Mesenchymal stem cell (in vitro differentiated cells and primary cell): ENCODE measurements around the gene COL23A1.

Experiments used
- DNase-seq: peaks from one replicate; pipeline ENCODE4 v3.0.0-alpha.2; 2013
- H2AFZ ChIP-seq: one replicate; pipeline ENCODE4 v1.6.1; 2013; ENCODE audit warnings: low read depth, mild to moderate bottlenecking, control low read depth, inconsistent platforms, low read length, moderate library complexity
- H2AK5ac ChIP-seq: 2 replicates; pipeline ENCODE4 v1.6.1; 2013; ENCODE audit warnings: low read length, moderate library complexity, mild to moderate bottlenecking, inconsistent platforms; ENCODE audit not compliant: severe bottlenecking
- H2BK120ac ChIP-seq: one replicate; pipeline ENCODE4 v1.6.1; 2013; ENCODE audit warnings: low read depth, mild to moderate bottlenecking, inconsistent platforms, low read length, moderate library complexity
- H2BK12ac ChIP-seq, 2 experiments: one replicate each; pipeline ENCODE4 v1.6.1; 2013; ENCODE audit warnings: inconsistent platforms in 2 of 2, low read length in 2 of 2, mild to moderate bottlenecking in 2 of 2, moderate library complexity in 2 of 2, control low read depth in 1 of 2
- H2BK15ac ChIP-seq: one replicate; pipeline ENCODE4 v1.6.1; 2013; ENCODE audit warnings: mild to moderate bottlenecking, low read depth, inconsistent platforms; ENCODE audit not compliant: poor library complexity, severe bottlenecking
- H2BK5ac ChIP-seq: 2 replicates; pipeline ENCODE4 v1.6.1; 2013; ENCODE audit warnings: low read depth, mild to moderate bottlenecking, low read length, control low read depth, inconsistent platforms; ENCODE audit not compliant: poor library complexity, severe bottlenecking
- H3K14ac ChIP-seq, 2 experiments: one replicate each; pipeline ENCODE4 v1.6.1; 2013; ENCODE audit warnings: inconsistent platforms in 2 of 2, low read length in 2 of 2, control low read depth in 1 of 2, mild to moderate bottlenecking in 1 of 2, moderate library complexity in 1 of 2
- H3K18ac ChIP-seq, 2 experiments: one replicate each; pipeline ENCODE4 v1.6.1; 2013; ENCODE audit warnings: inconsistent platforms in 2 of 2, low read length in 2 of 2, control low read depth in 1 of 2, low read depth in 1 of 2, mild to moderate bottlenecking in 1 of 2
- H3K23ac ChIP-seq, 2 experiments: one replicate each; pipeline ENCODE4 v1.6.1; 2013; ENCODE audit warnings: inconsistent platforms in 2 of 2, low read length in 2 of 2, mild to moderate bottlenecking in 2 of 2, moderate library complexity in 2 of 2, control low read depth in 1 of 2
- H3K27ac ChIP-seq: 2 replicates; pipeline ENCODE4 v1.5.1; 2013; ENCODE audit warnings: mild to moderate bottlenecking, moderate library complexity, low read length, control low read depth, inconsistent platforms; ENCODE audit not compliant: poor library complexity, severe bottlenecking
- H3K27me3 ChIP-seq, 2 experiments: 2 replicates each; pipeline versions ENCODE4 v1.6.1 to v1.7.0; 2013; ENCODE audit warnings: low read length in 2 of 2, mild to moderate bottlenecking in 2 of 2, moderate library complexity in 2 of 2, control low read depth in 1 of 2, inconsistent platforms in 1 of 2; ENCODE audit not compliant: control insufficient read depth in 1 of 2, insufficient read depth in 1 of 2
- H3K36me3 ChIP-seq, 2 experiments: 2 replicates each; pipeline versions ENCODE4 v1.6.1 to v1.7.0; 2013; ENCODE audit warnings: low read length in 2 of 2, control low read depth in 1 of 2, inconsistent platforms in 1 of 2, low read depth in 1 of 2, mild to moderate bottlenecking in 1 of 2; ENCODE audit not compliant: insufficient read depth in 2 of 2, control insufficient read depth in 1 of 2
- H3K4ac ChIP-seq, 2 experiments: one replicate each; pipeline ENCODE4 v1.6.1; 2013; ENCODE audit warnings: inconsistent platforms in 2 of 2, low read length in 2 of 2, mild to moderate bottlenecking in 2 of 2, moderate library complexity in 2 of 2, control low read depth in 1 of 2, low read depth in 1 of 2
- H3K4me1 ChIP-seq: 2 replicates; pipeline ENCODE4 v1.6.1; 2013; ENCODE audit warnings: low read depth, low read length, control low read depth; ENCODE audit not compliant: control insufficient read depth, insufficient read depth
- H3K4me2 ChIP-seq: 2 replicates; pipeline ENCODE4 v1.6.1; 2013; ENCODE audit warnings: low read length, mild to moderate bottlenecking, inconsistent platforms; ENCODE audit not compliant: poor library complexity, severe bottlenecking
- H3K4me3 ChIP-seq, 2 experiments: 2 replicates each; pipeline versions ENCODE4 v1.5.1 to v1.7.0; 2013; ENCODE audit warnings: low read length in 2 of 2, mild to moderate bottlenecking in 2 of 2, control low read depth in 1 of 2, low read depth in 1 of 2; ENCODE audit not compliant: insufficient read depth in 1 of 2
- H3K79me1 ChIP-seq: replicated peaks from 2 replicates; pipeline ENCODE4 v1.6.1; 2013; ENCODE audit warnings: mild to moderate bottlenecking, control low read depth, low read length, inconsistent platforms; ENCODE audit not compliant: poor library complexity, severe bottlenecking
- H3K9ac ChIP-seq: 2 replicates; pipeline ENCODE4 v1.7.0; 2013; ENCODE audit warnings: mild to moderate bottlenecking, low read length, moderate library complexity
- H3K9me3 ChIP-seq: 2 replicates; pipeline ENCODE4 v1.7.0; 2013; ENCODE audit warnings: mild to moderate bottlenecking, low read length; ENCODE audit not compliant: control insufficient read depth
- H4K8ac ChIP-seq: one replicate; pipeline ENCODE4 v1.6.1; 2013; ENCODE audit warnings: inconsistent platforms, mild to moderate bottlenecking, low read length, moderate library complexity
- H4K91ac ChIP-seq: one replicate; pipeline ENCODE4 v1.6.1; 2013; ENCODE audit warnings: mild to moderate bottlenecking, low read length, inconsistent platforms
- WGBS: methylation state at CpG from one replicate; pipeline ENCODE4 v1.1.7; 2013; ENCODE audit warnings: mixed read lengths; 5-methylcytosine and 5-hydroxymethylcytosine counted together

Gene COL23A1

GRCh38 chr5:178309271-178310013 lies 280.8 kb downstream of the COL23A1 start:
- WGBS = 76% methylated on average over 14 of the region's 18 CpGs
- Histone ChIP-seq H3K9ac (no peak overlapping the region), H3K36me3 (no peaks in the 10 kb centered on the region), H3K27me3 (peaks cover 0 to 27% of the 10 kb centered on the region in 2 experiments), H2BK120ac (no peak overlapping the region), H3K14ac (no peak overlapping the region), H3K27ac (no peak overlapping the region), H3K23ac (no peak overlapping the region), H3K4ac (no peak overlapping the region), H3K9me3 (no peaks in the 10 kb centered on the region), H2AFZ (no peak overlapping the region), H4K91ac (no peak overlapping the region), H3K4me2 (no peak overlapping the region), H3K4me3 (no peak overlapping the region), H3K18ac (no peak overlapping the region), H4K8ac (no peak overlapping the region), H2BK12ac (no peak overlapping the region), H2AK5ac (no peak overlapping the region), H2BK15ac (no peak overlapping the region), H3K79me1 (no peaks in the 10 kb centered on the region), H2BK5ac (no peak overlapping the region), H3K4me1 (no peaks in the 10 kb centered on the region)
- DNase-seq = no peak

GRCh38 chr5:178308541-178309092 lies 281.6 kb downstream of the COL23A1 start:
- Histone ChIP-seq H2BK120ac (no peak overlapping the region), H3K79me1 (no peaks in the 10 kb centered on the region), H3K36me3 (no peaks in the 10 kb centered on the region), H2BK15ac (no peak overlapping the region), H3K14ac (no peak overlapping the region), H2BK12ac (no peak overlapping the region), H3K4ac (no peak overlapping the region), H3K27ac (no peak overlapping the region), H3K9me3 (no peaks in the 10 kb centered on the region), H3K4me3 (no peak overlapping the region), H4K91ac (no peak overlapping the region), H3K18ac (no peak overlapping the region), H3K9ac (no peak overlapping the region), H3K4me2 (no peak overlapping the region), H2AK5ac (no peak overlapping the region), H3K4me1 (no peaks in the 10 kb centered on the region), H3K27me3 (peaks cover 0 to 25% of the 10 kb centered on the region in 2 experiments), H3K23ac (no peak overlapping the region), H2AFZ (no peak overlapping the region), H2BK5ac (no peak overlapping the region), H4K8ac (no peak overlapping the region)
- DNase-seq = no peak
- 93% methylated on average over 18 of the region's 18 CpGs for WGBS

- no peak overlapping the region for H3K27ac ChIP-seq
- no peak overlapping the region for H3K4me3 ChIP-seq
- no peak overlapping the region for H2BK15ac ChIP-seq
- H2AFZ ChIP-seq = no peak overlapping the region
- no peak overlapping the region for H3K4me2 ChIP-seq
- H2BK120ac ChIP-seq = no peak overlapping the region
- no peaks in the 10 kb centered on the region for H3K9me3 ChIP-seq
- H3K27me3 ChIP-seq = peaks cover 0 to 31% of the 10 kb centered on the region in 2 experiments
- H3K14ac ChIP-seq = no peak overlapping the region
- WGBS = 77% methylated on average over 30 of the region's 30 CpGs
- H4K91ac ChIP-seq = no peak overlapping the region
- H3K36me3 ChIP-seq = no peaks in the 10 kb centered on the region
- H2BK12ac ChIP-seq = no peak overlapping the region
- H3K9ac ChIP-seq = no peak overlapping the region
- H3K79me1 ChIP-seq = no peaks in the 10 kb centered on the region
- no peaks in the 10 kb centered on the region for H3K4me1 ChIP-seq
- H3K4ac ChIP-seq = no peak overlapping the region
- H2BK5ac ChIP-seq = no peak overlapping the region
- no peak overlapping the region for H3K23ac ChIP-seq
- no peak overlapping the region for H4K8ac ChIP-seq
- DNase-seq = no peak
- no peak overlapping the region for H3K18ac ChIP-seq
- no peak overlapping the region for H2AK5ac ChIP-seq
Observed at GRCh38 chr5:178307267-178308045, 282.7 kb downstream of the COL23A1 start.
